ENCODE data around the gene PATZ1.

DNA sequence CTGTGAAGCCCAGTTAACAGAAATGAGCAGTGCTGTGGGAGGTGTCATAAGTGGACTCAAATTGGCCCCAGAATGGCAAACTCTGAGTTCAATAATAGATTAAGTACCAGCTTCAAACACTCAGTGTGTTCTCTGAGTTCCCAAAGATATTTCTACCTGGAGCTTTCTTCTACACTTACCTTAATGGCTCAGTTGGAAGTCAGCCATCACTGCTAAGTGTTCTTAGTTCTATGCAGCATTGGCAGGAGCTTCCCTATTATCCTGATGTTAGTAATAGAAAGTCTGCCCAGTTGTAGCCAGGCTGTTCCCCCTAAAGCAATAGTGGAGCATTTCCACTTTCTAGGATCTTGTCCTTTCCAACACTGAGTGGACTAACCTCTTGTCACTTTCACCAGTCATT lies 44.1 kb downstream of the PATZ1 start:
- TF ChIP-seq, protein P1, sequence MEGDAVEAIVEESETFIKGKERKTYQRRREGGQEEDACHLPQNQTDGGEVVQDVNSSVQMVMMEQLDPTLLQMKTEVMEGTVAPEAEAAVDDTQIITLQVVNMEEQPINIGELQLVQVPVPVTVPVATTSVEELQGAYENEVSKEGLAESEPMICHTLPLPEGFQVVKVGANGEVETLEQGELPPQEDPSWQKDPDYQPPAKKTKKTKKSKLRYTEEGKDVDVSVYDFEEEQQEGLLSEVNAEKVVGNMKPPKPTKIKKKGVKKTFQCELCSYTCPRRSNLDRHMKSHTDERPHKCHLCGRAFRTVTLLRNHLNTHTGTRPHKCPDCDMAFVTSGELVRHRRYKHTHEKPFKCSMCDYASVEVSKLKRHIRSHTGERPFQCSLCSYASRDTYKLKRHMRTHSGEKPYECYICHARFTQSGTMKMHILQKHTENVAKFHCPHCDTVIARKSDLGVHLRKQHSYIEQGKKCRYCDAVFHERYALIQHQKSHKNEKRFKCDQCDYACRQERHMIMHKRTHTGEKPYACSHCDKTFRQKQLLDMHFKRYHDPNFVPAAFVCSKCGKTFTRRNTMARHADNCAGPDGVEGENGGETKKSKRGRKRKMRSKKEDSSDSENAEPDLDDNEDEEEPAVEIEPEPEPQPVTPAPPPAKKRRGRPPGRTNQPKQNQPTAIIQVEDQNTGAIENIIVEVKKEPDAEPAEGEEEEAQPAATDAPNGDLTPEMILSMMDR (IDR thresholded peaks at IDR 0.05; ENCODE audit: low read depth, low read length): no peak
- TF ChIP-seq, protein P2, sequence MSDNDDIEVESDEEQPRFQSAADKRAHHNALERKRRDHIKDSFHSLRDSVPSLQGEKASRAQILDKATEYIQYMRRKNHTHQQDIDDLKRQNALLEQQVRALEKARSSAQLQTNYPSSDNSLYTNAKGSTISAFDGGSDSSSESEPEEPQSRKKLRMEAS (IDR thresholded peaks at IDR 0.05; ENCODE audit: low read depth, low read length): no peak
